GM19238 (cell line): ENCODE measurements around the gene STOML1.

Source experiments
- DNase-seq: peaks from one replicate; pipeline ENCODE4 v3.0.0; 2011; ENCODE audit warnings: low spot score; ENCODE audit not compliant: insufficient read length

The STOML1 gene

DNA sequence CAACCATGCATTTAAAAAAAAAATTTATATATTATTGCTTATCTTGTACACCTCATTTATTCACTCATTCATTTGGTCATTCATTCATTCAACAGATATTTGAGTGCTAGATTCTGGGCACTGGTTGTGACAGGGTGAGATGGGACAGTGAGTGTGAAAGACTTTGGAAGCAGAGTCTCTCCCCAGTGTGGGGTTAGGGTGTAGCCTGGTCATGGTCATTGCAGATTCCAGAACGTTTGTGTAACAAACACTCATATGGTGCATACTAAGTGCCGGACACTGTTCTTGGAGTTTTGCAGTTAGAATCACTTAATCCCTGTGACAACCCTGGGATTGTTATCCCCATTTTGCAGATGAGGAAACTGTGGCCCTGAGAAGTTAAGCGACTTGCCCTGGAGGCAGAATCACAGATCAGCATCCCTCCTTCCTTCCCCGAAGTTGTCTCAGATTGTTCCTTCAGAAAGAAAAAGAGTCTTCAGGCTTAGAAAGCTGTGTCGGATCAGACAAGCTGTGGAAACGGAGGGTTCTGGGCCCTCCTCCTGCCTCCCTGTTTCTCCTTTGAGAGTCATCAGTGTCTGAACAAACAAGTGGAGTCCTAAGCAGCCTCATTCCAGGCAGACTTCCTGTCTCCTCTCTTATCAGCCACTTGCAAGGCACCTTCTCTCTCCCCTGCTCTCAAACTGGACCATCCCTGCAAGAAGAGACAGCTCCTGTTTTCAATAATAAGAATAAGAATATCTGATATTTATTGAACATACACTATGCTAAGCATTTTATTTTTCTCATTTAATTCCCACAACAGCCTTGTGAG is 59.5 kb downstream of the STOML1 start:
- DNase-seq, result no peak

DNA sequence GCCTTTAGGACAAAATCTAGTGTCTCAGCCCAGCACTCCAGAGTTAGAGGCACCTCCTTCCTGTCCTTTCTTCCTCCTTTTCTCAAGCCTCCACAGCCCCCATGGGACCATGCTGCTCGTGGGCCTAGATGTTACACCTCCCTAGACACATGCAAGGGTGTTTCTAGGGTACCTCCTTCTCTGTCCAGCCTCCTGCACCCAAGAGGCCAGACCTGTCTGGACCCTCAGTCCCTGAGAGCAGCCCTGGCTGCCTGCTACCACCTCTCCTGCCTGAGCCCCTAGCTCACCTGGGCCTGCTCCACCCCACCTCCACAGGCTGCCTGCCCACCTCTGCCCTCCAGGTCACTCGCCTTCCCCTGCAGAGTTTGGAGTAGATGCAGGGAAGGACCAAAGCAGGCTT is 60.7 kb downstream of the STOML1 start:
- DNase-seq, result no peak

GRCh38 chr15:73930790-73931281 is 61.3 kb downstream of the STOML1 start:
- no peak for DNase-seq

GRCh38 chr15:73930371-73930770 is 61.7 kb downstream of the STOML1 start:
- no peak for DNase-seq

DNA sequence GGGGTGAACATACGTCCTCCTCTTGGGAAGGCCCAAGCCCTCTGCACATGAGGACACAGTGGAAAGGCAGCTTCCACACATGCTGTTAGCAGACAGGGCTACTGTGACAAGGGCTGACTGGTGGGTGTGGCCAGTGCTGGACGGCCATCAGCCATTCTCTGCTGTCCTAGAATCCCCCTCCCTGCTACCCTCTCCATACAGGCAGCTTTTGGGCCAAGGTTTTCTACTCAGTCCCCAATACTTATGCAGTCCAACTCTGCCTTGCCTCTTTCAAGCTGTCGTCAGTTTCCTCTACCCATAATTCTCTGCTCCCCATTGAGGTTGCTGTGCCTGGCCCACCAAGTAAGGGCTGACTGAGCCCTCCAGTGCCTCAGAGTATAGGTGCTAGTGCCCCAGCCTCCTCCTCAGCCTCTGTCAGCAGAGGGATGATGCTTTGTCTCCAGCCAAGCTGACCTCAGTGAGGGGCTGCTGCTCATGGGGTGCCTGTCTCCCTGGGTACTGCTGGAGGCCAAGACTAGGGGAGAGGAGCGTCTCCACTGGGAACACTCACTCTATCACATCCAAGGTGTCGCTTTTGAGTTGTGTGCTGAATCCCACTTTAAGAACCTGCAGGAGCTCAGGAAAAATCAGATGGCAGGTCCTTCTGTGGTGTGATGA is 63.0 kb downstream of the STOML1 start:
- DNase-seq, result no peak
